Measurements from ENCODE around the gene CEP112. TPM values are rescaled to one million over a fixed set of nuclear protein-coding genes. Genes with fewer than 3 reads are reported as not detected.

The CEP112 gene
- total RNA-seq, 1 donor from 2014 or later, result 10.8 TPM

DNA sequence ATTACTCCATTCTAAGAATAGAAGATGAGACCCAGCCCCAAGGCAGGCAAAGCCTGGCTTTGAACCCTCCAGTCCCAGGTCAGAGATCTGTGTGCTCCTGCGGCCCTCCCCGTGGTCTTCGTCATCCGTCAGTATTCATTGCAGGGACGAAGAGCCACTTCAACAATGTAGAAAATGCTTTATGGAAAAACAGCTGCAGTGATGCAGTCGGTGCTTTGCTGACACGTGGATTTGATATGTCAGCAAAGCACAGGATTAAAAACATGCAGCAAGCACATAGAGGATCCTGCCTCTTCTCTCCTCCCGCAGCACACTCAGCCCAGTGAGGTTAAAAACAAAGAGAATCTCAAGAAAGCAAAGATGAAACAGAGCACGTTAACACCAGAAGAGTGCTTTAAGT lies 513.4 kb downstream of the CEP112 start:
- DNase-seq, result no peak

GRCh38 chr17:65677932-65678331 lies 514.0 kb downstream of the CEP112 start:
- no peak for DNase-seq

DNA sequence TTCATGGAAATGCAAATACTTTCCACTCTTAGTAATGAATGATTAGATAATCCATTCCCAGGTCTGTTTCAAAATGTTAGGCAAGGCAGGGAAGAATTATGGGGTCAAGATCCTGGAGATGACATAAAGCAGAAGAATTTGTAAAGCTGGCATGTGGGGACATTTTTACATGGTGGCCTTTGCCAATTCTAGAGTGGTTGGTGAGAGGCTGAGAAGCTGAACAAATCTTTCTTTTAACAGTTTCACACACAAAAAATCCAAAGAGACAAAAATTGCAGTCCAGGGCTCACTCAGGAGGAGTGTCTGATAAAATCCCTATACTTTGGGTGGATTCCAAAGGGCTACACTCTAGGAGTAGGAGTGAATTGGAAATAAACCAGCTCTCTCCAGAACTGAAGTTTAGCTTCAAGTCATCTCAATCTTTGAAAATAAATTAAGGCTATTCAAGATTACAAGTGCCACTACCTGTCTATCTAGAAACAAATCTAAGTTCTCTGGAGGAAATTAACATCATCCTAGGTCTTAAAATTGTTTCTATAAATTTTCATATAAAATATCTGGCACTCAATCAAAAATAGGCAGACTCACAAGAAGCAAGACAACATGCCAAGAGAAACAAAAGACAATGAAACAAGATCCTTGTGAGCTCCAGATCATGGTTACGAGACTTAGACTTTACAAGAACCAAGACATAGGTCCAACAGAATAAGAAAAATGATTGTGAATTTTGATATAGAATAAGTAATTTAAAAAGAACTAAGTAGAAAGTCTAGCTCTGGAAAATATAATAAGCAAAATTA lies 517.5 kb downstream of the CEP112 start:
- no peak for DNase-seq

DNA sequence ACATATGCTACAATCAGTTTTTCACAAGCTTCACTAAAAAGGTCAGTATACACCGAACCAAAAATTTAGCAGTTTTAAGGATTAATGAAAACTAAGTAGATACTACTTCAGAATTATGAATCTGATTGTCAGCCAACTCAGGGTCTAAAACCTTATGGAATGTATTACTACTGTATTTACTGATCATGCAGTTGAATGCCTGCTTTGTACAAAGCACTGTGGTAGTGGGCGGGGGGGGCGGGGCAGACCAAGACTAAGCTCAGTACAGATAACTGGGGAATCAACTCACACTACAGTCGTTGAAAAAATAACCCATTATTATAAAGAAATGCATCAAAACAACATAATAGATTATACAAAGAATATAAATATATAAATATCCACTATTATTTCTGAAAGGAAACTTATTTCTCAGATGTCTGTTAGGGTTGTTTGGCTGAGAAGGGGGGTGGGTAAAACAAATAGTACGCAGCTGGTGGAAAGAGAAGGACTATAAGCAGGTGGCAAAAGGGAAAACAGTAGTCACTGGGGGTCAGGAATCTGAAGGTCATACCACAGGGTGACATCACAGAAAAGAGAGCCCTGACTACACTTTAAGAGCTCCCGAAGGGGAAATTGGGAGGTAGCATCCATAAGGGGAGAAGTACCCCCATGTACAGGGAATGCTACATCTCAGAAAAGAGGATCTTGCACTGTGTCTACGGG lies 521.1 kb downstream of the CEP112 start:
- no peak for DNase-seq

GRCh38 chr17:65668211-65668610 lies 523.7 kb downstream of the CEP112 start:
- DNase-seq, result no peak

DNA sequence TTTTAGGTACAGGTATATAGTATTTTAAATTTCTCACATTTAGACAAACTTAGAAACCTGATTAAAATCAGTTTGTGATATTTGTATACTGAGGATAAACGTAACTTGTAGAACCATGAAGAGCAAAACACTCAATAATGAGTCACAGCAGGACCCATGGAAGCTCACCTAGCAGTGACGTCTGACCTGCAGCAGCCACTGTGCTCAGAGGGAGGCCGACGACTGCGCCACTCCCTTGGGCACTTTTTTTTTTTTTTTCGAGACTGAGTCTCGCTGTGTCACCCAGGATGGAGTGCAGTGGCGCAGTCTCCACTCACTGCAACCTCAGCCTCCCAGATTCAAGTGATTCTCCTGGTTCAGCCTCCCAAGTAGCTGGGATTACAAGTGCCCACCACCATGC lies 524.3 kb downstream of the CEP112 start:
- no peak for DNase-seq

- no peak for DNase-seq
Observed at GRCh38 chr17:65666876-65667321, 525.0 kb downstream of the CEP112 start.

GRCh38 chr17:65665966-65666365 lies 526.0 kb downstream of the CEP112 start:
- DNase-seq, result no peak

GRCh38 chr17:65664696-65665095 lies 527.2 kb downstream of the CEP112 start:
- no peak for DNase-seq

- no peak for DNase-seq
Observed at GRCh38 chr17:65664266-65664665, 527.7 kb downstream of the CEP112 start.

GRCh38 chr17:65662196-65662595 lies 529.7 kb downstream of the CEP112 start:
- DNase-seq, result no peak

- DNase-seq, result no peak
Observed at GRCh38 chr17:65660947-65661346, 531.0 kb downstream of the CEP112 start.

DNA sequence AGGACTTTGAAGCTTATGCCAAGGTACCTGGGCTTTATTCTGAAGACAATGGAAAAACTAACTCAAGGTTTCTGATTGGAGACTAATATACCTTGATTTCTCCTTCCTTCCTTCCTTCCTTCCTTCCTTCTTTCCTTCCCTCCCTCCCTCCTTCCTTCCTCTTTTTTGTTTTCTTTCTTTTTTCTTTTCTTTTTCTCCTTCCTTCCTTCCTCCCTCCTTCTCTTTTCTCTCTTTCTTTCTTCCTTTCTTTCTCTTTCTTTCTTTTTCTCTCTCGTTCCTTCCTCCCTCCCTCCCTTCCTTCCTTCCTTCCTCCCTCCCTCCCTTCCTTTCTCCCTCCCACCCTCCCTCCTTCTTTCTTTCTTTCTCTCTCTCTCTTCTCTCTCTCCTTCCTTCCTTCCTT lies 531.9 kb downstream of the CEP112 start:
- DNase-seq, result no peak

GRCh38 chr17:65659512-65659911 lies 532.4 kb downstream of the CEP112 start:
- no peak for DNase-seq

DNA sequence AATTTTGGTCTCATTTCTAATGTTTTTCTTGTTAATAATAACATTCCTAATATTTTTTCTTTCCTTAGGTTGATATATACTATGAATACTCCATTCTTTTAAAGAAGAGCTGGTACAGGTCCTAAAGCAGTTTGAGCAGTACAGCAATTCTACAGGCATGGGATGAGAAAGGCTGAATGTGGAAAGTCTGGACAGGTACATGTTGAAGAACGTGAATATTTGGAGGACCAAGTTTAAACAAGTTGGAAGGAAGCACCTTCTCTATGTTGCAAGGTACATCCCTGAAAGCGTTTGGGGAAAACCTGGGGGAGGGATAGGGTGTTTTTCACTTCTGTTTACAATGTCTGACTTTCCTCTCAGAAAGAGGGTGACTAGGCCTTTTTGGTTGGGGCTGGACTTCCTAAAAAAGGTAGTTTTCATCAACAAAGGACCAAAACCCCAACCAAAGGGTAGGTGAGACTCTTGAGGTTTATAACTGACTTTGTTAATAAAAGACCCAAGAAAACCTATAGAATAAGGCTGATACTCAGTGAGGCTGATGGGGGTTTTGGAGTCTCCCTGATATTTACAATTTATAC lies 534.6 kb downstream of the CEP112 start:
- DNase-seq, result no peak

DNA sequence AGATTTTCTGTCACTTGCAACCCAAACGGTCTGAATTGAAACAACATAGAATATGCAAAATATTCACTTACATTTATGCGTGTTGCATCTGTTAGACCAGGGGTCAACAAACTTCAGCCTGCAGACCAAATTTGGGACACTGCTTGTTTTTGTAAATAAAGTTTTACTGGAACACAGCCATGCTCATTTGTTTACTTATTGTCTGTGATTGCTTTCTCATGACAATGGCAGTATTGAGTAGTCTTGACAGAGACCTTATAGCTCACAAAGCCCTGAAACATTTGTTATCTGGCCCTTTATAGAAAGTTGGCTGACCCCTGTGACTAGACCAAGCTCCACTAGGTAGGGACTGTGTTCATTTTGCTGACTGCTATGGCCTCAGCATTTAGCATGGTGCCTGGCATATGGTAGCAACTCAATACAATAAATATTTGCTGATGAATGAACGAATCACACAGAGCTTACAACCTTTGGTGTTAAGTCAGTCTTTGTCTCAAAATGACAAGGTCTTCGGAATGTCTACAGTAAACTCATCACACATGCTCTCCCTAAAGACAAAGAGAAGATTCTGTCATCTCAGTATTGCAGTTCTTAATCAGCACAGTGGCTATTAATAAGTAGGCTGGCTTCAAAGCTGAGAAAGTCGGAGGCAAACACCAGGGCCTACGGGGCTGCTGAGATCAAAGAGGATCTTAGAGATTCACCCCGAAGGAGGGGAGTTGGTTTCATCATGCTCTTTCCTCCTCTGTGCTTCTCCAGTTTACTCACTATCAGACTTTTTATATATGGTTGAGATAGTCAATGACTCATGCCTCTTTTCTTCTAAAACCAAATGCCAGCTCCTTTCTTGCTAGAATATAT lies 535.3 kb downstream of the CEP112 start:
- no peak for DNase-seq

DNA sequence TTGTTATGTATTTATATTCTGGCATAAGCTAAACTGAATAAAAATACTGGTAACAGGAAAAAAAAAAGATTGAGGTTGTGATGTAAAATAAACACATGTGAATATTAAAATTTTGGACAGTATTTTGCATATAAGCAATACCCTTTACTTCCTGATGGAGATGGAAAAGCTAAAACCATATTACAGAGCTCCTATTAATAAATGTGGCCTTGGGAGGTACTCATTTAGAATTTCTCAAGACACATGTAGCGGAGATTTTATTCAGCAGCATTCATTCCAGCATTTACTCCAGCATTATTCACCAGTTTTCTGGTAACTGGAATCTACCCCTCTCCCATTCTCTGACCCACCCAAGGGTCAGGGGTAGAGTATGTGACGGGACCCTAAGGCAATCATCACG lies 536.2 kb downstream of the CEP112 start:
- no peak for DNase-seq

- no peak for DNase-seq
Observed at GRCh38 chr17:65644545-65644944, 547.4 kb downstream of the CEP112 start.

DNA sequence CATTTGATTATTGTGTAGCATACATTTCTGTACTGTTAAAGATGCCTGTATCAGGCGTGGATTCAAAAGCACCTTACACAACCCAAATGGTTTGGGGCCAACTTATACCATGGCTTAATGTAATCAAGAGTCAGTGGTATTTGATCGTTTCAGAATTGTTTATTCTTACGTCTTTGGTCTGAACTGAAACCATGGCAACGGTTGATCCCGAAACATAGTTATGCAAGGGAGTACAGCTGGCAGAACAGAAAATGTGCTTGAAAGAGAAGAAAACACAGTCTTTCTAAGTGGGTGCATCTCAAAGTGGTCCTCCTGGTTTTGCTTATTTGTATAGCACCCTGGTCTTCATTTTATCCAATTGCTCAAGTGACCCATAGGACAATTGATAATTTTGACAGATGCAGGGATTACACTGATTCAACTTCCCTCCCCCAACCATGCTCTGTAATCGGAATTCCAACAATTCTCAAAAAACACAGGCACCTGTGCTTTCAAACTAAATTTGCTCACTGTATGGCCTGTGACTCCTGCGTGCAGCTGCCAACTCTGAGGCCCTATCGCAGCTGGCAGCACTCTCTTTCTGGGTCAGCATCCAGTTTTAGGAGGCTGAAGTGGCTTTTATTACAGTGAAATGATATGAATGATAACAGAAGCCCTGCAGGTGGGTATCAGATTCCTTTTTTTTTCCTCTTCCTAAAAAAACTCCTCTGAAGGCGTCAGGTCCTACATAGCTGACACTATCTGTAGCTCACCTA lies 553.5 kb downstream of the CEP112 start:
- no peak for DNase-seq

GRCh38 chr17:65637786-65638185 lies 554.1 kb downstream of the CEP112 start:
- DNase-seq, result no peak

DNA sequence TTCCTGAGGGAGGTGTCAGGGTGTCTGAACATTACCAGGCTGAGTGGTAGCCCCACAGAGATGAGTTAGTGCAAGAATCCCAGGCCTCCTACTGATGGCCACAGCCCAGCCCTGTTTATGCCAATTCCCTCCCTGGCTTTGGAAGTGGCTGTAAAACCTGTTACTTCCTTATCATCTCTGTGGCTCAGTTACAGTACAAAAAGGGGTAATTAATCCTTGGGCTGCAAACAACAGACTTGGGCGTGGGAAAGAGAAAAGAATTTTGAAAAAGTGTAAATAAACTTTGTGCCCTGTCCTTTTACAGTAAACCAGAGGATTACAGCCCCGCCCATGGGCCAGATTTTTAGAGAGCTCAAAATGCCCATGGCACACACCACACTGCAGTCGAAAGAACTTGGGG lies 557.4 kb downstream of the CEP112 start:
- DNase-seq, result no peak

DNA sequence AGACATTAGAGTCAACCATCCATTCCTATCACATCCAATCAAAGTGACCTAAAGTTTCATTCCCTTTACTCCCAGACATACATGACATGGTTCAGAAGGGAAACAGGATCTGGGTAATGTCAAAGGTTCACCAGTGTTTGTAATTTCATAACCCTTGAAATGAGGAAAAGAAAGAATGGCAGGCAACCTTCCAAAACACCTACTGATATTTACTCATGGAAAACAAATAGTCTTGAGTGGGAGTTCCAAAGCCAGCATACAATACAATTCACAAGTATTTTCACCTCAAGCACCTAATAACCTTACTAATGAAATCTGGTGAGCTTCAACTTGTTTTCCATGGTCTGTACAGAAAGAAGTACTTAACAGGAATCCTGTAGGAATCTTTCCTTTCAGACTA lies 557.9 kb downstream of the CEP112 start:
- no peak for DNase-seq

All from occipital lobe (tissue), 2 donors.